Activated T-helper 9 cell treated with anti-CD3 and anti-CD28 coated beads, Interleukin-2, amount 50 U/mL, for 16 hours (primary cell): ENCODE data around the gene LIPC.

ENCODE experiments used
- DNase-seq: peaks from one replicate; pipeline ENCODE4 v3.0.0-alpha.2; 2020; ENCODE audit warnings: low read depth

LIPC gene

GRCh38 chr15:58406811-58407210 is 25.0 kb upstream of the LIPC start:
- DNase-seq = no peak

DNA sequence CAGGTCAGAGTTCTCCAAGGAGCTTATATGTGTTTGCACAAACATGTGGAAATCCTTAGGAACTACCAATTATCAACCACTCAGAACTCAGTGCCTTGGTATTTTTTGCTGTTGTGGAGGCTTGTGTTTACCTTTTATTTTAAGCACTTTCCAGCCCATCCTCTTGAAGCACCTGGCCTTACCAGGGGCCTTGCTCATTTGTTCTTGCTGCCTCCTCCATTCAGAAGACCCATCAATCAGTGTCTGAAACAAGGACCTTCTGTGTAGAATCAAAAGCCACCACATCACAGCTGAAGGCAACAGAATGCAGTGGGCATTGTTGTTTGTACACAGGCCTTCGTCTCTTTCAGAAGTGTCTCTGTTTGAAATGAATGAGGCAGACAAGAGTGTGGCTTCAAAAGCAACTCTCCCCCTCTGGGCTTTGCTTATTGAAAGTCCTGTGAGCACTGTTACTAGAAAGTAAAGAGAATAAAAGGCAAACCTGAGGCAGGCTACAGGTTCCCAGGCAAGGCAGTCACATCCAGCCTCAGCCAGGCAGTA is 24.5 kb upstream of the LIPC start:
- DNase-seq = no peak

GRCh38 chr15:58407778-58408177 is 24.0 kb upstream of the LIPC start:
- no peak for DNase-seq

DNA sequence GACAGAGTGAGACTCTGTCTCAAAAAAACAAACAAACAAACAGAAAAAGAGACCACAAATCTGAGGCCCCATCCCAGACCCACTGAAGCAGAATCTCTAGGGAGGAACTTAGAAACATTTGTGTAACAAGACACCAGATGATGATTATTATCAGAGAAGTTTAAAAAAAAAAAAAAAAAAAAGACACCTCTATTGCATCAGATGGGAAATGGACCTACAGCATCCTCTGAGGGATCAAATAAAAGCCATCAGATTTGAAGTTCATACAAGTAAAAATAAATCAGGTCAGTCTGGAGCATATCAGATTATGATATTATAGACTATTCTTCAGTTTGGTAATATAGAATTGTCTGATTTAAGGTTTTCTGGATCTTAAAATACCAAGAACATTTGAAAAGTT is 21.9 kb upstream of the LIPC start:
- no peak for DNase-seq

DNA sequence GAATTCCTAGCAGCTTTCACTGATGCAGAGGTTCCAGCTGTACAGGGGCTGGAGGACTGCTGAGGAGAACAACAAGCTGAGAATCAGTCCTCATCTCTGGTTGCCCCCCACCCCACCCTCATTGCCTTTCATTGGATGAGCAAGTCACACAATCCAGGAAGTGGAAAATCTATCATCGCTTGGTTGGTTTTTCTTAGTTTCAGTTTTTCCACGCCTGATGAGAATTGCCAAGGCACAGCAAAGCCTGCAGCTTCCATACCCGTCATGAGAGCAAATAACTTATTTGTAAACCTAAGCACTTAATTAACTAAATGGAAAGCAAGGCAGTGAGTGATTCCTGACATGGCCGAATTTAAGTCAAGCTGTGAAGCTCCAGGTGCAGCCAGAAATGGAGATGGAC is 21.4 kb upstream of the LIPC start:
- DNase-seq = no peak

DNA sequence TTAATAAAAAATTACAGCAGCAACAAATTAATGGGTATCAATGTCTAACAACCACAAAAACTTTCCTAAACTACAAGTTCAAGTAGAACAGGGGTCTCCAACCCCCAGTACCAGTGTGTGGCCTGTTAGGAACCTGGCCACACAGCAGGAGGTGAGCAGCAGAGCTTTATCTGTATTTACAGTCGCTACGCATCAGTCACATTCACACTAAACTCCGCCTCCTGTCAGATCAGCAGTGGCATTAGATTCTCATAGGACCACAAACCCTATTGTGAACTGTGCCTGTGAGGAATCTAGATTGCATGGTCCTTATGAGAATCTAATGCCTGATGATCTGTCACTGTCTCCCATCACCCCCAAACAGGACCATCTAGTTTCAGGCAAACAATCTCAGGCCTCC is 18.5 kb upstream of the LIPC start:
- no peak for DNase-seq

DNA sequence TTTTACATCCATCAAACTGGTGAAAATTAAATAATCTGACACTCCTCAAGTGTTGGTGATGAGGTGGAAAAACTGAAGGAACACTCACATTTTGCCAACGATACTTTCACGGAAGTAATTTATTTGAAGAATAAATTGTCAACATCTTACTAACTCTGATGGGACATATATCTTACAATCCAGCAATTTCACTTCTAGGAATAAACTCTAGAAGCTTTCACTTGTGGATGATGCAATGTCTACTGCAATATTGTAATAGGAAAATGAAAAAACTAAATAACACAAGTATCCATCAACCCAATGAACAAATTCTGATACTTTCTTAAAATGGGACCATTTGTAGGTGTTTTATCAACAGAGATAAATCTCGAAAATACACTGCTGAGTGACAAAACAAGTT is 16.2 kb upstream of the LIPC start:
- DNase-seq = no peak

- no peak for DNase-seq
Measured at GRCh38 chr15:58416963-58417362, 14.8 kb upstream of the LIPC start.

- no peak for DNase-seq
Measured at GRCh38 chr15:58418135-58418534, 13.7 kb upstream of the LIPC start.

DNA sequence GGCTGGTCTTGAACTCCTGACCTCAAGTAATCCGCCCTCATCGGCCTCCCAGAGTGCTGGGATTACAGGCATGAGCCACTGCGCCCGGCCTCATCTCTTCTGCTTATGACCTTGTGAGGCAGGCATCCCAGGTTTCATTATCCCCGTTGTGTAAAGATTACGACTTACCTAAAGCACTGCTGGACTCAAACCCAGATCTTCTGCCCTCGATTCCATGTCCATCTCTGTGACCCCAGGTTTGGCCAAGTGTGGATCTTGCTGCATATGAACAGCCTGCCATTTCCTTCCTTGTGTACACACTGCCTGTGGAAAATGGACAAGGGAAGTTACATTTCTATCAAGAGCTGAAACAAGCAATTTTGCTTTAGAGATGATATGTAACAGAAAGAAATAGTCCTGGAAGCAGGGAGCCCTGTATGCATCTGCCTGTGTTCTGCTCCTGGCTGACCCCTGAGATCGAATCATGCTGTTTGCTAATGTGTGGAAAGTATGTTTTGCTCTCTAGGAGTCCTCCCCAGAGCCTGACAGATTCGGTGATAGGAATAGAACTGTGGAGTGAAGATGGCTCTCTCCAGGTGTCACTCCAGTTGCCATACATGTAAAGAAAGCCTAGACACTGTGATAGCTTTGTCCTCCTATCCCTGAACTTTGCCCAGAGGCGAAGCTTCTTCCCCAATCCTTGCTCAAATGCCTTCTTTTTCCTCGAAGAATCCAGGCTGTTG is 11.8 kb upstream of the LIPC start:
- DNase-seq = no peak

DNA sequence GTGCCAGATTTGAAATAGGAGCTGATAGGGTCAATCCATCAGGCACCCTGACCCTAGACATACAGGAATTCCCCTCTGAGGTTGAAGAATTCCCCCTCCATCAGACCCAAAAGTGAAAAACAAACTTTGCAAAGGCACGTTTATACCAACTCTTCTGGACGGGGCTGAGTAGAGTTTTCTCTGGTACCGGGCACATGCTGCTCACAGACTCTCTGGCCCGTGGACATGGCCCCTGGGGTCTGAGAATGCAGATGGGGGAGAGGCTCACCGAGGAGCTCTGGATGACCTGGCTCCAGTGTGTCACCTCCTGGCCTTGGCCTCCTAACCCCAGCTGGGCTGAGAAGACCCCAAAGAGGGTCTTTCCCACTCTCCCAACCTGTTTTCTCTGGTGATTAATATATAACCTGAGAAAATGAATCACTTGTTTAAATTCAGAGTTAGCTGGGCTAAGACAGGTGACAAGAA is 11.2 kb upstream of the LIPC start:
- DNase-seq = no peak

DNA sequence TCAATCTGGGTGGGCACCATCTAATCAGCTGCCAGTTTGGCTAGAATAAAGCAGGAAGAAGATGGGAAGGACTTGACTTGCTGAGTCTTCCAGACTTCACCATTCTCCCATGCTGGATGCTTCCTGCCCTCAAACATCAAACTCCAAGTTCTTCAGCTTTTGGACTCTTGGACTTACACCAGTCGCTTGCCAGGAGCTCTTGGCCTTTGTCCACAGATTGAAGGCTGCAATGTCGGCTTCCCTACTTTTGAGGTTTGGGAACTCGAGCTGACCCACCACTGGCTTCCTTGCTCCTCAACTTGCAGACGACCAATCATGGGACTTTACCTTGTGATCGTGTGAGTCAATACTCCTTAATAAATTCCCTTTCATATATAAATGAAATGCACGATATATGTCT is 8.6 kb upstream of the LIPC start:
- DNase-seq = no peak

DNA sequence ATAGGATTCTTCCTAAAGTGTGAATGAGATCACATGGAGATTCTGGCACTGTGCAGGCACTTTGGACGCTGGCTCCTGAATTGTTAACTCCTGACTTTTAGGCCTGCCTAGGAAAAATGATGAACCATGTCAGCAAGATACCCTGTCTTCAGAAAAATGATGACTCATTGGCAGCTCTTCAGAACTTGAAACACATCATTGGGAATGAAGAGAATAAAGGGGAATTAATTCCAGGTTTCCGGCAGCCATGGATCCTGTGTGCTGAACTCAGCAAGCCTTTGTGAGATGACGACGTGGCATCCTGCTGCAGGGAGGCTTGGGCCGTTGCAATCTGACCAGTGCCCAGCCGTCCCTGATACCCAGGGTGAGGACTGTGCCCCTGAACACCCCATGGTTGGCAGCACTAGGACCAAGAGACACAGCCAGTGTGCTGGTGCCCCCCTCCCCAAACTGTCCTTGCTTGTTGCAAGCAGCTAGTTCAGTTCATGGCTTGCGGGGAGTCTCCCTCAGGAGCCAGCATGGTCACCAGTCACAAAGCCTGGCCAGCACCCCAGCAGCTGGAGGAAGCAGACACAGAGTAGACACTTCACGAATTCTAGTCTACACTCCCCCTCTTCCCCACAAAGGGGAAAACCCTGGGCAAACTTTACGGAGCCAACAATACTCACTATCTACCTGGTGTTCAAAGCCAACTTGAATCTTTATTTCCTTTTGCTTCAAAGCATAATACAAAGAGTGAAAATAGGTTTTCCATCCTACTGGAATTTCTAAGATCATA is 7.8 kb upstream of the LIPC start:
- no peak for DNase-seq

GRCh38 chr15:58424722-58425121 is 7.1 kb upstream of the LIPC start:
- DNase-seq = no peak

GRCh38 chr15:58425185-58425584 is 6.6 kb upstream of the LIPC start:
- no peak for DNase-seq

GRCh38 chr15:58425834-58426233 is 6.0 kb upstream of the LIPC start:
- no peak for DNase-seq

GRCh38 chr15:58426501-58426900 is 5.3 kb upstream of the LIPC start:
- no peak for DNase-seq

DNA sequence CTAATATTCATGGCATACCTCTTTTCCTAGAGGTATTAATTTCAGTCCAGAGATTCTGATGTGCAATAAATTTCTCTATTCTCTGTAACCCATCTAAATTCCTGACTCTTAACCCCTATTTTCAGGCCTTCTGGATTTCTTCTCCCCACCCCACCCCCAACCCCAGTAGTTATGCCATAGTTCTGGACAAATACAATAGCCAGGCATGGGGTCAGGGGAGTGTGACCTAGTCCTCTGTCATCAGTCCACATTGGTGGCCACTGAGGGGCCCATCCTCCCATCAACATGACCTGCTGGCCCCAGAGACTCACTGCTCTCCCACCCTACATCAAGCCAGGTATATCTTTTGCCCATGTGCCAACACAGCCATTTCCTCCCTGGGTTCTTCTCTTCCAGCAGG is 3.8 kb upstream of the LIPC start:
- no peak for DNase-seq

DNA sequence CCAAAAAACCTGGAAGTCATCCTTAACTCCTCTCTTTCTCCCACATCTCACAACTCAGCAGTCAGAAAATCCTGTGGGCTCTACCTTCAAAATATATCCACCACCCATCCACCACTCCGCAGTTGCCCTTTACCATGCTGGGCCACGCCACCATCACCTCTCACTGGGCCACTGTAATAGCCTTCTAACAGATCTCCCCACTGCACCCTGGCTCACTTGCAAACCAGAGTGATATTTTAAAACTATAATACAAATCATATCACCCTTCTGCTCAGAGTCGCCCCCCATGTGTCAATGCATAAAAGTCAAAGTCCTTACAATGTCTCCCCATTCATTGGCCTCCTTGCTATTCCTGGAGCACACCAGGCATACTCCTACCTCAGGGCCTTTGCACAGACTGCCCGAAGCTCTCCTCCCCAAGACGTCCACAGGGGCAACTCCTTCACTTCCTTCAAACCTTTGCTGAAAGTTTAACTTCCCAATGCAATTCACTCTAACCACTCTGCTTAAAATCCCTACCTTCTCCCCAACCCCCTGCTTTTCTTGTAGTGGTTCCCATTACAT is 1.5 kb upstream of the LIPC start:
- no peak for DNase-seq

DNA sequence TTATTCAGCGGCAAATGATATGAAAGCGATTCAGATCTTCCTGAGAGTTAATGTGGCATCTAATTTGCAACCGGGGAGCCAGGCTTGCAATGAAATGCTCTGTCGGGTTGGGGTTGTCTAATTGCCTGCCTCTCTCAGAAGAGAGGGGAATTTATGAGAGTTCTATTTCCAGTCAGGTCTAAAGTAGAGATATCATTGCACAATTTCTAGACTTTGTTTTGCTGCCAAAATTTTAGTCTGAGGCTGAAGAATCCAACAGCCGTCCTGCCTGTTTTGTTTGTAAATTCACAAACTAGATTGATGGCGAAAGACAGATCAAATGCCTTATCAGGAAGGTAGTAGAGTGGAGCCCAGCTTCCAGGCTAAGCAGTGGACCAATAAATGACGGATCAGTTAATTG is 610 bp downstream of the LIPC start:
- DNase-seq = no peak

DNA sequence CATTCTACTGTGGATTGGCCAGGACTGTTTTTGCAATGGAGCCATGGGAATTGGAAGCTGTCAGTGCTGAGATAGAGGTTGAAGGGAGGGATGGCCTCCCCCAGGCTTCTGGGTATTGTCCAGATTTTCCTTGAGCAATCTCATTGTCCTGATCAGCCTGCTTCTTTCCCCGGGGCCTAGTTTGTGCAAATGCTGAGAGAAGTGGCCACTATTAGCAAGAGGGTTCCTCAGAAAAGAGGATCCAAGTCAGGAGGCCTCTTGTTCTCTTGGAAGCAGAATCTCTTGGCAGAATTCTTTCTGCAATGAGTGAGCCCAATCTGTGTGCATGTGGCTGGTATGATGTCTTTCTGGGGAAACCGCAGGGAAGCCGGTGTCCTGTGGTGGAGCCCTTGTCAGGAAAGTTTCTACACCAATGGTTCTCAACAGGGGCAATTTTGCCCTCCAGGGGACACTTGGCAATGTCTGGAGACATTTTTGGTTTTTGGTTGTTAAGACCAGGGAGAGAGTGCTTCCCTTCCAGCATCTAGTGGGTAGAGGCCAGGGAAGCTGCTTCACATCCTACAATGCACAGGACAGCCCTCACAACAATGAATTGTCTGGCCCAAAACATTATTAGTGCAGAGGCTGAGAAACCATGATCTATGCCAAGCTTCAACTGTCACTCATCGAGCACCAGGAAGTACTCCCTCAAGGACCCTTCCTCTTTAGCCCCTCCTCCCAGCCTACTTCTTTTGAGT is 2.0 kb downstream of the LIPC start:
- DNase-seq = no peak

GRCh38 chr15:58434334-58434875 is 2.6 kb downstream of the LIPC start:
- no peak for DNase-seq
